ENCODE data around the gene SLC7A1. TPM values are rescaled to one million over a fixed set of nuclear protein-coding genes. Genes with fewer than 3 reads are reported as not detected.

Gene SLC7A1
- total and polyA plus RNA-seq, 8 donors: 2.3 to 95.1 (median 21.2) TPM

GRCh38 chr13:29621051-29621800, 25.7 kb upstream of the SLC7A1 start:
- Histone ChIP-seq H3K4me1 (no peaks in the 10 kb centered on the region), H3K27ac (no peak overlapping the region), H3K9me3 (peaks cover 0 to 5% (median 2%) of the 10 kb centered on the region in 4 donors), H3K27me3 (no peaks in the 10 kb centered on the region), H3K4me3 (no peak overlapping the region), H3K36me3 (no peaks in the 10 kb centered on the region)
- no peak for TF ChIP-seq CTCF (IDR thresholded peaks at IDR 0.05)
- no peak for TF ChIP-seq EP300 (IDR thresholded peaks at IDR 0.05)
- TF ChIP-seq POLR2AphosphoS5 (IDR thresholded peaks at IDR 0.05): no peak
- no peak for TF ChIP-seq POLR2A (IDR thresholded peaks at IDR 0.05)
- DNase-seq: no peak
- intact Hi-C loops (cut with DNase I; ENCODE audit: low total_unique reads): no loop called here
- WGBS, 5 donors: 87 to 96% (median 94%) methylated on average over 4 of the region's 4 CpGs

- no peak for DNase-seq
- Histone ChIP-seq H3K4me1 (no peaks in the 10 kb centered on the region), H3K27ac (no peak overlapping the region), H3K36me3 (no peaks in the 10 kb centered on the region), H3K27me3 (no peaks in the 10 kb centered on the region), H3K4me3 (no peak overlapping the region), H3K9me3 (peaks cover 0 to 5% (median 2%) of the 10 kb centered on the region in 4 donors)
- intact Hi-C loops (cut with DNase I; ENCODE audit: low total_unique reads): no loop called here
- TF ChIP-seq EP300 (IDR thresholded peaks at IDR 0.05): no peak
- TF ChIP-seq CTCF (IDR thresholded peaks at IDR 0.05): no peak
- no peak for TF ChIP-seq POLR2A (IDR thresholded peaks at IDR 0.05)
- TF ChIP-seq POLR2AphosphoS5 (IDR thresholded peaks at IDR 0.05): no peak
Observed at GRCh38 chr13:29619995-29620394, 24.5 kb upstream of the SLC7A1 start.

GRCh38 chr13:29613101-29613500, 17.6 kb upstream of the SLC7A1 start:
- TF ChIP-seq CTCF (IDR thresholded peaks at IDR 0.05) (no peak), EP300 (IDR thresholded peaks at IDR 0.05) (no peak), POLR2AphosphoS5 (IDR thresholded peaks at IDR 0.05) (no peak), POLR2A (IDR thresholded peaks at IDR 0.05) (no peak)
- no peak overlapping the region for H3K27ac ChIP-seq
- intact Hi-C loops (cut with DNase I; ENCODE audit: low total_unique reads): no loop called here
- no peaks in the 10 kb centered on the region for H3K4me1 ChIP-seq
- H3K4me3 ChIP-seq: no peak overlapping the region
- H3K36me3 ChIP-seq: no peaks in the 10 kb centered on the region
- H3K27me3 ChIP-seq: peaks cover 0 to 12% (median 3%) of the 10 kb centered on the region in 3 donors
- DNase-seq: no peak
- 75 to 86% (median 81%) methylated on average over 3 of the region's 3 CpGs for WGBS, 5 donors
- peaks cover 0 to 5% (median 1%) of the 10 kb centered on the region in 4 donors for H3K9me3 ChIP-seq

GRCh38 chr13:29607465-29607864, 12.0 kb upstream of the SLC7A1 start:
- Histone ChIP-seq H3K27ac (no peak overlapping the region), H3K27me3 (peaks cover 0 to 3% (median 0%) of the 10 kb centered on the region in 3 donors), H3K4me3 (no peak overlapping the region), H3K9me3 (no peaks in the 10 kb centered on the region), H3K4me1 (no peaks in the 10 kb centered on the region), H3K36me3 (no peaks in the 10 kb centered on the region)
- WGBS, 5 donors: 74 to 98% (median 90%) methylated on average over 1 of the region's 1 CpG
- TF ChIP-seq EP300 (IDR thresholded peaks at IDR 0.05): no peak
- no peak for TF ChIP-seq POLR2A (IDR thresholded peaks at IDR 0.05)
- no peak for TF ChIP-seq POLR2AphosphoS5 (IDR thresholded peaks at IDR 0.05)
- no peak for TF ChIP-seq CTCF (IDR thresholded peaks at IDR 0.05)
- DNase-seq: no peak
- intact Hi-C loops (cut with DNase I; ENCODE audit: low total_unique reads): no loop called here
